HG03135 (cell line): ENCODE data around the gene TCF3.

Experiments
- ATAC-seq: cut with Tn5 transposase; IDR thresholded peaks from one replicate; pipeline ENCODE4 v1.9.1; 2021; ENCODE audit warnings: mild to moderate bottlenecking, moderate library complexity; ENCODE audit not compliant: unreplicated experiment

Gene TCF3

DNA sequence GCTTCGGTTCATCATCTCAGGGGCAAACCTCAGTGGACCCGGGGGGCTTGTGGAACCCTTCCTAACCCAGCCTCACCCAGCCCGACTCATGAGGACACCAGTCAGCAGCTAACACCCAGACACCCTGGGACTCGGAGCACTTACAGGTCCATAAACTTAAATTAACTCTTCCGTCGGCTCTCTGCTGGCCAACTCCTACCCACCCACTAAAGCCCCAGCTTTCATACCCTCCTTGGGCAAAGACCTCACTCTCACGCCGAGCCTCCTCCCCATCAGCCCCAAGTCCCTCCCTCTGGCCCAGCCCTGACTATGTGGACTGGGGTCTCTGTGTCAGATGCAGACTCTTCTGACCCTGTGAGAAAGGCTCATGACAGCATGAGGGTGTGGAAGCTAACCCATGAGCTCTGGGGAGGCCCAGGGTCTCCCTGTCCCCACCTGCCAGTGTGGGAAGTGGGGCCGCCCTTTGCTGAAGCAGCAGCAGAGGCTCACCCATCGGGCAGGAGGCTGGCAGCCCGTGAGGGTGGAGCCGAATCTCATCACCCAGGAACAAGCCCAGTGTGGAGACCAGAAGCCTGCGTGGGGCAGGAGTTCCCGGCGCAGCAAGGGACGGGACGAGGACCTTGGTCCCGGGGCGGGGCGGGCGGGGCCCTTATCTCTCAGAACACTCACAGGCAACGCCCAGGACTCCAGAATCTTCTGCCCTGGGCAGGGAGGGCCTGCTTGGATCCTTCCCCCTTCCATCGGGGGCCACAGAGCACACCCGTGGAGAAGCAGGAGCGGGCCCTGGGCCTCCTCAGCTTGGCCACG, 19.8 kb downstream of the TCF3 start:
- ATAC-seq: no peak

DNA sequence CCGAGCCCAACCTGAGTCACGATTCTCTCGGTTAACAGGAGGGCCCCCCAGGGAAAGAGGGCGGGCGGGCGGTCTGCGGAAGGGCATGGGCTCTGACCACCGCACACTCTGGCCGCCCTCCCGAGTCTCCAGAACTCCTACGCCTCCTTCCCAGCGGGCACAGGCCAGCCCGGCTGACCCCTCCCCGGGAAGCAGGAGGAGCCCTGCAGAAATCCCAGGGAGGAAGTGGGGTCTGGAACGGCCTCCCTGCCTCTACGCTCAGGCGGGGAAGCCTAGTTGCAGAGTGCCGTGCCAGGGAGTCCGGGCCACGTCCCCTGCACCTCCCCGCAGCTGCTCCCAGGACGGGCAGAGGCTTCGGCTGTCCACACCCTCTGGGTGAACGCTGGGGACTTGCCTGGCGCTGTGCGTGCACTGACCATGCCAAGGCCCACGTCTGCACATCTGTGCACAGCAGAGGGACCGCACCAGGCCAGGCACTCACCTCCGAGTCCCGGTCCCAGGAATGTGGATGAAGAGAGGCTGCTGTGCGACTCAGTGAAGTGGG, 20.8 kb downstream of the TCF3 start:
- ATAC-seq: no peak

DNA sequence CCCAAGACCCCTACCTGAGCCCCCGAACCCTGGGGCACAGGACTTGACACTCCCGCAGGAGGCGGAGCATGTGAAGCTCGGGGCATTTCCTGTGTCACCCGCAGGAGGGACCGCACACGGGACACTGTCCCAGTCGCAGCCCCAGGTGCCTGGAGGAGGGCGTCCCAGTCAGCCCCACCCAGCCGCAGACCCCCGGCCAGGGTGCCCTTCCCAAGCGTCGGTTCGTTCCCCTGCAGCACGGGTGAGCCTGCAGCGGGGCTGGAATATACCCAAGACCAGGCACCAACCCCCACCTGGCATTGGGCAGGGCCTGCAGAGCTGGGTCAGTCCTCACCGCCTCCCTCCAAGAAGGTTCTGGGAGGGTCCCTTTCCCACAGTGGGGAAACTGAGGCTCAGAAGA, 21.6 kb downstream of the TCF3 start:
- ATAC-seq: no peak

DNA sequence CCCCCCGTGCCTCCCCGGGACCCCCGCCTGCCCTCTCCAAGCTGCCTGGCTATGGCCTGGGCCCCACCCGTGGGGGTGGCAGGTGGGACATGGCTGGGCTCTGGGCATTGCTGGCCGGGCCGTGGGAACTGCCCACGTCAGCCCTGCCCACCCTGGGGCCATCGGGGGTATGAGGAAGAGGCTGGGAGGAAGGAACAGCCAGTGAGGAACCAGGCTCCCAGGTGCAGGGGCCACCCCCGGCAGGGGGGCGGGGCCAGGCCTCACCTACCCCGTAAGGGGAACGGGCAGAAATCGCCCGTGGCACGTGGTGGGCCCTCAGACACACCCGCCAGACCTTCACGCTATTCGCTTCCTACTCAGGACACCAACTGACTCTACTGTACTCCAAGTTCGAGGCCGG, 22.4 kb downstream of the TCF3 start:
- no peak for ATAC-seq

DNA sequence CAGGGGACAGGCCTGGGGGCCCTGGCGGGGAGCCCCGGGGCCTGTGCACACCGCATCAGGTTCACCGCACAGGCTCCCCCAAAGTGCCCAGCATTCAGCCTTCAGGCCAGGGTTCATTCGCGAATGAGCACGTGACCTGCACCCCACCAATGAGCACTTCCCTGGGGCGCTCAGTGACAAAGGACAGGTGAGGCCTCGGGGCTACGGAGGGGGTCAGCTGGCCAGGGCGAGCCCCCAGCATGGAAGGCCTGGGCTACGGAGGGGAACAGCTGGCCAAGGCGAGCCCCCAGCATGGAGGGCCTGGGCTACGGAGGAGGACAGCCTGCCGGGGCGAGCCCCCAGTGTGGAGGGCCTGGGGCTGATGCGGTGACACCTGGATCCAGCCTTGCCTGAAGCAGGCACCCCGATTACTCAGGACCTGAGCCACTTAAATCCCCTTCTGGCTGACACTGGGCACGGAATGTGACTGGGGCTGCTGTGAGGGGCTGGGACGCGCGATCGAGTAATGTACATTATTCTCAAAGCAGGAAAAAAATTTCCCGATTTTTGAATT, 23.1 kb downstream of the TCF3 start:
- no peak for ATAC-seq

DNA sequence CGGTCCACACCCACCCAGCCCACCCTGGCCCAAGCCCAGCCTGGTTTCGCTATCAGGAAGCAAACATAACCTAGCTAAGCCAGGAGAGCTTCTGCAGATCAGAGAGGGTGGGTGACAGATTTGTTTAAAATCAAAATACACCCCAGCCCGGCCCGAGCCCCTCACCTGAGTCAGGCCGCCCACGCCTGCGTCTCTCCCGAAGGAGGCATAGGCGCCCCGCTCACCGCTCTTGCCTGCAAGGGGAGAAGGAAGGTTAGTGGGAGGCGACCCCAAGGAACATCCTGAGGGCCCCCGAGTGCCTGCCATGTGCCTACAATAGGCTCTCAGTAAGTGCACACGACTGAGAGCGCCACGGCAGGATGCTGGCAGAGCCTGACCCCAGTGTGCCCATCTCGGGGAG, 25.2 kb downstream of the TCF3 start:
- ATAC-seq: no peak

DNA sequence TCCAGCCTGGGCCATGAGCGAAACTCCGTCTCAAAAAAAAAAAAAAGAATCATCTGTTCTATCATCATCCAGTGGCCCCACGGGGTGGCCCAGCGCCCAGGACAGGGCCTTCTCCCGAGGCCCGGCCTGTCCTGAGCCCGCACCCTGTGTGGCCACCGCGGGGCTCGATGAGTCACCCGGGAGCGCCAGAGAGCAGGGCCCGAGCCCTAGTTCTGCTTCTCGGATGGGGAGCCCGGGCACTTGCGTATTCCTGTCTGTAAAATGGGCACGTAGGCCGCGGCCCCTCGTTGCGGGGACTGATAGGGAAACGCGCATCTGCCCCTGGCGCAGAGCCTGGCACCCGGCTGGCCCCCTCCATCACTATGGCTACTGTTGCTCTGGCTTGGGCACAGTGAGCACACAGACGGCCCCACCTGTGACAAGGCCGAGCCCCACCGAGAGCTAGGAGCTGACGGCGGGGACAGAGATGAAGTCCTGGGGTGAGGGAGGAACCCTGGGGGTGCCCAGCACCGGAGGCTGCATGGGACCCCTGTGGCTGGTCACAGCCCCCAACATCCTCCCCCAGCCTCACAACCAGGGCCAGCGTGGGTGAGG, 25.9 kb downstream of the TCF3 start:
- ATAC-seq: no peak

DNA sequence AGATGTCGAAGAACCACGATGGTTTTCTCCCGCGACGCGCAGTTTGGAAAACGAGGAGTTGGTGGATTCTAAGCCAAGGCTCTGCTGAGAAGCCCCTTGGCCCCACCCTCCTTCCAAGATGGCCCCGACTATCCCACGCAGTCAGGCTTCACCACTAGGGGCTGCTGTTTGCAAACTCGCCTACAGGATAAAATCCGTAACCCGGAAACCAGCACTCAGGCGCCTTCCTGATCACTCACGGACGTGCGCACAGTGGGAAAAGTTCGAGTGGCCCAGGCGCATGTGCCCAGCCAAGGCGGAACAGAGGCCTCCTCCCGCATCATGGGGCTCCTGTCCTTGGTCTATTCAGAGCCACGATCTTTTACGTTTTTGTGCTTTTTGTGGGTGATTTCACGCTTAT, 28.0 kb downstream of the TCF3 start:
- ATAC-seq: no peak

DNA sequence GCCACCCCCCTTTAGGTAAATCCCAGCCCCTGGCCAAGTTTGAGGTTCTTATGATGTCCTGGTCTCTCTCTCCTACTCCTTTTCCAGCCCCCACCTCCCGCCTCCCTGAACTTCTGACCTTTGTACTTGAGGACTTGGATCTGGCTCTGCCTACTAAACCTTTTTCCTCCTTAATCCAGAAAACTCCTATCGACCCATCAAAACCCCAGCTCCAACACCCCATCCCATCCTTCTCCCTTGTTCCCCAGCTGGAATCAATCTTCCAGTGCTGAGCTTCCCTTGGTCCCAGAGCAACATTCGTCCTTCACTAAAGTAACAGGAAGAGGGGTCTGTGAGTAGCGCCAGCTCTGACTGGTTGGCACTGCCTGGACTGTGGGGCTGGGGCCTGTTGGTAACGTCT, 29.9 kb downstream of the TCF3 start:
- ATAC-seq: no peak

DNA sequence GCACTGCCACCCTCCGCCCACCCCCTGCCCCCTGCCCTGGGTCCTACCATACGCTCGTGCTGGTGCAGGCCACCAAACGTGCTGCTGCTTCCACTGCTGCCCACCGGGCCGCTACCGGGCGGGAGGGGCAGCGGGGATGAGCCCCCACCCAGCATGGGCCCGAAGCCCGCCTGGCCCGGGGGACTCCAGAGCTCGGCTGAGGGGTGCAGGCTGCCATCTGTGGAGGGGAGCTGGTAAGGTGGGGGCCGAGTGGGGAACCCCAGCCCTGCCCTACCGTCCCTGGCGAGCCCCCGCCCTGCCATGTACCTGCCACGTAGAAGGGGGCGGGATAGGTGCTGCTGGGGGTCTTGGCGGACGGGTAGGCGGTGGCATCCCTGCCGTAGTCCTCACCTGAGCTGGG, 30.4 kb downstream of the TCF3 start:
- no peak for ATAC-seq

DNA sequence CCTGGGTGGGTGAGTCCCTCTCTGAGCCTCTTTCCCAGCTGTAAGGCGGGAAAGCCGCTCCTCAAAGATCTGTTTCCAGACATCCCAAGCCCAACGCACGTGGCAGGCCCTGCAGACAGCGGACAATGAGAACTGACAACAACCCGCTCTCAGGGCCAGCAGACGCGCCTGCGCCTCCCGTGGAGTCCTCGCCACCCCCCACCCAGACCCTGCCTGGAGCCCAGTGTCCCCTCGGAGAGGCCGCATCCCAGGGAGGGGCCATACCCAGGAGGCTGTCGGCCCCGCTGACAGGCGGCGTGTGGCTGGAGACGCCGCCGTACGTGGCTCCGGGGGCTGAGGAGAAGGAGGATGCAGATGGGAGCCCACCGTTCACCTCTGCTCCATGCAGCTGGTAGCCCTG, 30.8 kb downstream of the TCF3 start:
- ATAC-seq: no peak

DNA sequence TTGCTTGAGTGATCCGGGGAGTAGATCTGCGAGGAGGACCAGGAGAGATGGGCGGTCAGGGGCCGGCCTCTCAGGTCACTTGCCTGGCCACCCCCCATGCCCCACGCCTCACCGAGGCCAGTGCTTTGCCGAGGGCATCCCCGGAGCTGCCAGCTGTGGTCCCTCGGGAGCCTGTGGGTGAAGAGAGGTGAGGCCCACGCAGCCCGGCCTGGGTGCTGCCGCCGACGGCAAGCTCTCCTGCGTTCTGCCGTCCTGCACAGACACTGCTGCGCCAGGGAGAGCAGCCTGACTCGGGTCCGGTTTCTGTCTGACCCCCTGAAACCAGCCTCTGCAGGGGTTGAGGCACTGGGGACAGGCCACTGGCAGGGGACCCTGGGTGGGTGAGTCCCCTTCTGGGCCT, 31.4 kb downstream of the TCF3 start:
- no peak for ATAC-seq

DNA sequence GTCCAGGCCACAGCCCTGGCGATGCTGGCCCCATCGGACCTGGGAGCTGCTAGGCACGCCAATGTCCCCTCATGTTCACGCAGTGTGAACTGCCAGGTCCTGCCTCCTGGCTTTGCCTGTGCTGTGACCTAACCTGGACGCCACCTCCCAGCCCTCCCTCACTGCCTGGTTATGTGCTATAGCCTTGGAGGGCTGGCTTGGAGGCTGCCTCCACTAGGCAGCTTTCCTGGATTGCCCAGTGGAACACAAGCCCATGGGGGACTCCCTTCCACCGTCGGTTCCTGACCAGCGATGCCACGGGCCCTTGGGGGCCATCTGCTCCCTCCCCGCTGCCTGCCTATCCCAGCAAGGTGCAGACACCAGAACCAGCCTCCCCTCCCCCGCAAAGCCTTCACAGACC, 31.9 kb downstream of the TCF3 start:
- no peak for ATAC-seq

DNA sequence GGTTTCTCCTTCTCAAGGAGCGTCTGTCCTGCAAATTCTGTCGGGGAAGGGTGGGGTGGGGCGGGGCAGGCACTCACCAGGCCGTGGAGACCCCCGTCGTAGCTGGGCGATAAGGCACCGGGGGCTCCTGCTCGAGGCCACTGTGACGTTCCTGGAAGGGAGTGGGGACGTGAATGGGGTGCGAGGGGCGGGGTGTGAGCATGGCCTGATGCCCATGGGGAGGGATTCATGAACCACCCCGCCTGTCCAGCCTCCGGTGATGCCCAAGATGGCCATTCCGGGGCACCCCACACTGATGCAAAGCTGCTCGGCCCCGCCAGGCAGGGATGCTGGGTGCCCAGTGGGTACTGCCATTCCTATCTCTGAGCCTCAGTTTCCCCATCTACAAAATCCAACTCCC, 32.7 kb downstream of the TCF3 start:
- ATAC-seq: no peak

DNA sequence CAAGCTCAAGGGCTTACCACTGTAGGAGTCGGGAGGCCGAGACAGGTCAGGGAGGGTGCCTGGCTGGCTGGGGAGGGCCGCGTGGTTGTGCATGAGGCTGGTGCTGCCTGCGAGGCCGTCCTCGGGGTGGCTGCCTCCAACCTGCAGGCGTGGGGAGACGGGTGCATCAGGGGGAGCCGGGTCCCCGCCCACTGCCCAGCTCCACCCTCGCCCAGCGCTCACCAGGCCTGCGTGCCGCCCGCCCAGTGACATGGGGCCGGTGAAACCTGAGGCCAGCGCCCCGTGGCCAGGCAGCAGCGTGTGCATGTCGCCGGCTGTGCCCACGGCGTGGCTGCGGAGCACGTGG, 33.3 kb downstream of the TCF3 start:
- no peak for ATAC-seq

DNA sequence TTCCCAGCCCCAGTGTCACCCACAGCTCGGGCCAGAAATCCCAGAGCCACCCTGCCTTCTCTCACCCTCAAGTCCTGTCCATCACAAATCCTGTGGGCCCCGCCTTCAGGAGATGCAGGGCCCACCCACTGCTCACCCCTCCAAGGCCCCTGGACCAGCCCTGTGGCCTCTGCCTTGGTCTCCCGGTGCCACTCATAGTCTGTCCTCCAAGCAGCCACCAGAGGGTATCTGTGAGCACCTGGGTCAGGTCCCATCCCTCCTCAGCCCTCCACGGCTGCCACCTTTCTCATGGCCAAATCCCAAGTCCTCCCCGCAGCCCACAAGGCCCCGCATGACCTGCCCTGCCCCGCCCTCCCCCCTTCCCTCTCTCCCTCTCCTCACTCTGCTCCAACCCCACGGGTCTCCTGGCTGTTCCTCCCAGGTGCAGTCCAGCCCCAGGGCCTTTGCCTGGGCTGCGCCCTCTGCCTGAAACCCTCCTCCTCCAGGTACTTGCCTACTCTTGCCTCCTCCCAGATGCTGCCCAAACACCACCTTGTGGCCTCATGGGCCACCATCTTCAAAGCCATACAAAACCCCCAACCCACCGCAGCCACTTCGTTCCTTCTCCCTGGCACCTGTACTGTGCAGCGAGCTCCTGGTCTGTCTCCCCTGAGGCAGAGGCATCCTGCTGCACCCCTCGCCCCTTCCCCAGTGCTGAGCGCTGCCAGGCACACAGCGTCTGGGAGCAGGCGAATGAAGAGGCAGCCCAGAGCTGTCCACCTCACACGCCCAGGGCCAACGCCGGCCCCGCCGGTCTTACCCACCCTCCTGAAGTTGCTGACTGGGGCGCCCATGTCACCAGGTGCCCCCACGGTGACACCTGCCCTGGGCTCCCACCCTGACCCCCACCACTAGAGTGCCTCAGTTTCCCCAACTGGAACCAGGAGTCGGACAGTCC, 34.0 kb downstream of the TCF3 start:
- ATAC-seq: no peak

DNA sequence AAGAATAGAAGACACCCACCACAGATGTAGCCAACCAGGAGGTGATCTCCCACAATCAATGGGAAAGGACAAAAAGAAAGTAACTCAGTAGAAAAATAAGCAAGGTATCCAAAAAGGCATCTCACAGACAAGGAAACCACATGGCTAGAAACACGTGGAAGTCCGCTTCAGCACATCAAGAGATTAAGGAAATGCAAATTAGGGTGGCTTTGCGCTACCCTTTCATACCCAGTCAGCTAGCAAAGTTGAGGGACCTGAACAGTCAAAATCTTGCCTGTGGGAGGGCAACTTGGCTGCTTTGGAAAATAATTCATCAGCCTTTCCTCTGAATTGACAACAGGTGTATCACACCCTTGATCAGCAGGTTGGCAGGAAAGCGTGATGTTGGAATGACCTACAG, 35.5 kb downstream of the TCF3 start:
- no peak for ATAC-seq

DNA sequence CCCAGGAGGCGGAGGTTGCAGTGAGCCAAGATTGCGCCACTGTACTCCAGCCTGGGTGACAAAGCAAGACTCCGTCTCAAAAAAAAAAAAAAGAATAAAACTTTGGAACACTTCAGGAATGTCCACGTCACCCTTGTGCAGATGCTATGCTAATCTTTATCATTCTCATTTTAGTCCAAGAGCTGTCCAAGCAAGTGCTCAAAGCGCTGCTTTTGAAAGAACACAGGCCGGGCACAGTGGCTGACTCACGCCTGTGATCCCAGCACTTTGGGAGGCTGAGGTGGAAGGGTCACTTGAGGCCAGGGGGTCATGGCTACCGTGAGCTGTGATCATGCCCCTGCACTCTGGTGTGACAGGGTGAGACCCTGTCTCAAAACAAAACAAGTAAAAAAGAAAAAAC, 36.0 kb downstream of the TCF3 start:
- ATAC-seq: no peak

DNA sequence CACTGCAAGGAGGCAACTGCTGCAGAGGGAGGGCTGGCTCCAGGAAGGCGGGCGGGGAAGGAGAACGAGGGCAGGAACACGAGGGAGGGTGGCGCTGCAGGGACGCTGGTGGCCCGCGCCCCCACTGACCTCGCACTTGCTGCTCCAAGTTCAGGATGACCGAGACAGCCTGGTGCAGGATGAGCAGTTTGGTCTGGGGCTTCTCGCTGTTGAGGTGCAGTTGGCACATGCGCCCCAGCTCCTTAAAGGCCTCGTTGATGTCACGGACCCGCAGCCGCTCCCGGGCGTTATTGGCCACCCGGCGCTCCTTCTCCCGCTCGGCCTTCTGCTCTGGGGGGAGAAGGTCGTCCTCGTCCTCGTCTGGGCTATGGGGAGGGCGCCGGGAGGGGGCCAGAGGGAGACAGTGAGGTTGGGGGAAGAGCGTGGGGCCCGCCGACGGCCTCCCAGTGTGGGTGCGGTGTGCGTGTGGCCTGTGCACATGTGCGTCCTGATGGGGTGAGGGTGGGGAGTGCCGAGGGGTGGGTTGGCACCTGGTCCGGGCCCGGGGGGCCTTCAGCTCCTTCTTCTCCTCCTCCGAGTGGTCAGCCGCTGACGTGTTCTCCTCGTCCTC, 37.2 kb downstream of the TCF3 start:
- no peak for ATAC-seq

DNA sequence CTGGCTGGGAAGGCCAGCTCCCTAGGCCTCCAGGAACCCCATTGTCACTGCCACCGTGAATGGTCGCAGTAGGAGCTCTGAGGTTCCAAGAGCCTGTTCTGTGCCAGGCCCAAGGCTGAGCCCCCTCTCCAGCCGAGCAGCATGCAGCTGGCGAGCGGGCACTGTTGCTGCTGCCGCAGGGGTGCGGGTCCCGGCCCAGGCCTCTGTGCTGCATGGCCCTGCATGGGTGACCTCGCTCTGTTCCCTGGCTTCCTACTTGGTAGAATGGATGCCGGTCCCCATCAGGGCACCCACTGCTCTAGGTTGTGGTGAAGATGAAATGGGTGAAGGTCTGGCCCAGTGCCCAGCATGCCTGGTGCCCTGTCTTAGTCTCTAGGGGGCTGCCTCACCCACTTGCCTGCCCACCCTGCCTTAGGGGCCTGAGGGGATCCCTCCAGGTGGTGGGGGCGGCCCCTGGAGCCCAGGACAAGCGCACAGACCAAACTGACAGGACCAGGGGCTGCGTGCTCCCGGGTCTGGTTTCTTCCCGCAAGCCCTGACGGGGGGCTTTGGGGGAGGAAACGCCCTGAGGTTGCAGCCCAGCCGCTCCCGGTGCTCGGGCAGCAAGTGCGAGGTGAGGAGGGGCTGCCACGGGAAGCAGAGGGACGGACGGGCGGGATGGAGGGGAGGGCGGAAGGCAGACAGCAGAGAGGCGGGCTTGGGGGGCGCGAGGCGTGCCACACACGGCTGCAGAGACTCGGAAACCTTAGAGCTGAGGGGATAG, 38.4 kb downstream of the TCF3 start:
- no peak for ATAC-seq
